GM23338 (cell line): ENCODE data around the gene LARP7. TPM values are rescaled to one million over a fixed set of nuclear protein-coding genes. Genes with fewer than 3 reads are reported as not detected.

Source experiments
- ATAC-seq: fragments of 200-7000 bp; cut with Tn5 transposase; 3 replicates; pipeline ENCODE4 v1.9.1; 2020
- DNase-seq: peaks from one replicate; pipeline ENCODE4 v3.0.0-alpha.2; 2015; ENCODE audit warnings: low spot score
- H2AFZ ChIP-seq: fragments of 200-600 bp; sonication (generic); 2 replicates; pipeline ENCODE4 v1.8.0; 2016; ENCODE audit warnings: antibody characterized with exemption, mild to moderate bottlenecking, moderate library complexity
- H3F3A ChIP-seq: fragments of 200-600 bp; sonication (generic); replicated peaks from 2 replicates; pipeline ENCODE4 v1.8.0; 2017; ENCODE audit warnings: antibody characterized with exemption, mixed run types, low read depth
- H3K27ac ChIP-seq: fragments of 200-600 bp; sonication (generic); 2 replicates; pipeline ENCODE4 v1.6.1; 2016; ENCODE audit warnings: low read depth
- H3K27me3 ChIP-seq: fragments of 200-600 bp; sonication (generic); 2 replicates; pipeline ENCODE4 v1.8.0; 2016; ENCODE audit warnings: mild to moderate bottlenecking, mixed run types, moderate library complexity; ENCODE audit not compliant: insufficient read depth
- H3K36me3 ChIP-seq: fragments of 200-600 bp; sonication (generic); 2 replicates; pipeline ENCODE4 v1.8.0; 2016; ENCODE audit warnings: mild to moderate bottlenecking; ENCODE audit not compliant: insufficient read depth
- H3K4me1 ChIP-seq: fragments of 200-600 bp; sonication (generic); 2 replicates; pipeline ENCODE4 v1.8.0; 2016; ENCODE audit warnings: mild to moderate bottlenecking, moderate library complexity; ENCODE audit not compliant: insufficient read depth
- H3K4me2 ChIP-seq: fragments of 200-600 bp; sonication (generic); 2 replicates; pipeline ENCODE4 v1.7.1; 2017; ENCODE audit warnings: mixed run types
- H3K4me3 ChIP-seq: fragments of 200-600 bp; sonication (generic); 2 replicates; pipeline ENCODE4 v1.6.1; 2016; ENCODE audit warnings: mixed run types
- H3K79me2 ChIP-seq: fragments of 200-600 bp; sonication (generic); replicated peaks from 2 replicates; pipeline ENCODE4 v1.8.0; 2017; ENCODE audit warnings: mild to moderate bottlenecking; ENCODE audit not compliant: insufficient read depth
- H3K9me2 ChIP-seq: fragments of 200-600 bp; sonication (generic); 2 replicates; pipeline ENCODE4 v1.8.0; 2017; ENCODE audit not compliant: insufficient read depth
- H4K20me1 ChIP-seq: fragments of 200-600 bp; sonication (generic); replicated peaks from 2 replicates; pipeline ENCODE4 v1.8.0; 2017; ENCODE audit warnings: mild to moderate bottlenecking; ENCODE audit not compliant: insufficient read depth
- H3K27ac Mint-ChIP-seq: 2 replicates; pipeline ENCODE4 v1.8.0; 2020; ENCODE audit warnings: inconsistent platforms, mild to moderate bottlenecking, moderate library complexity, mixed read lengths
- H3K27me3 Mint-ChIP-seq: 3 replicates; pipeline ENCODE4 v1.8.0; 2022; ENCODE audit warnings: low read depth, mild to moderate bottlenecking, moderate library complexity, mixed read lengths, inconsistent platforms; ENCODE audit not compliant: insufficient read depth, poor library complexity
- H3K36me3 Mint-ChIP-seq: 3 replicates; pipeline ENCODE4 v1.8.0; 2021; ENCODE audit warnings: low read depth, mild to moderate bottlenecking, inconsistent platforms, moderate library complexity, mixed read lengths
- H3K4me1 Mint-ChIP-seq: 3 replicates; pipeline ENCODE4 v1.8.0; 2020; ENCODE audit warnings: mild to moderate bottlenecking, inconsistent platforms, mixed read lengths
- H3K4me3 Mint-ChIP-seq: 3 replicates; pipeline ENCODE4 v1.8.0; 2021; ENCODE audit warnings: moderate library complexity, mild to moderate bottlenecking, inconsistent platforms, mixed read lengths
- H3K9me3 Mint-ChIP-seq: 3 replicates; pipeline ENCODE4 v1.8.0; 2020; ENCODE audit warnings: moderate library complexity, mild to moderate bottlenecking, inconsistent platforms, mixed read lengths
- CREB1 ChIP-seq: fragments of 250-450 bp; sonication (Bioruptor Pico); IDR thresholded peaks from 2 replicates; pipeline ENCODE4 v1.5.0; 2020; ENCODE audit warnings: low read depth, mild to moderate bottlenecking, moderate library complexity
- CTCF ChIP-seq, 2 experiments: fragments of 200-600 bp in 1 of 2; sonication (generic) in 1 of 2; conservative IDR thresholded peaks; 2 replicates each; pipeline versions ENCODE4 v1.5.1 to v1.6.1; 2016 to 2017; ENCODE audit warnings: antibody characterized with exemption in 2 of 2, low read depth in 2 of 2, mild to moderate bottlenecking in 2 of 2, moderate library complexity in 1 of 2
- ETS1 ChIP-seq: IDR thresholded peaks from 2 replicates; pipeline ENCODE4 v1.6.1; 2016; ENCODE audit warnings: antibody characterized with exemption
- EZH2phosphoT487 ChIP-seq: fragments of 200-600 bp; sonication (generic); IDR thresholded peaks from one replicate; pipeline ENCODE4 v1.8.1; 2018; ENCODE audit warnings: antibody characterized with exemption; ENCODE audit not compliant: unreplicated experiment
- JUNB ChIP-seq: IDR thresholded peaks from one replicate; pipeline ENCODE4 v1.6.1; 2016; ENCODE audit warnings: antibody characterized with exemption; ENCODE audit not compliant: unreplicated experiment
- NANOG ChIP-seq: IDR thresholded peaks from 2 replicates; pipeline ENCODE4 v1.6.1; 2016; ENCODE audit warnings: antibody characterized with exemption, borderline replicate concordance
- POLR2AphosphoS5 ChIP-seq: IDR thresholded peaks from 2 replicates; pipeline ENCODE4 v1.6.1; 2016; ENCODE audit warnings: antibody characterized with exemption, low read depth
- STAT1 ChIP-seq: IDR thresholded peaks from one replicate; pipeline ENCODE4 v1.6.1; 2016; ENCODE audit warnings: antibody characterized with exemption; ENCODE audit not compliant: unreplicated experiment
- ZNF114 ChIP-seq: fragments of 250-450 bp; sonication (Bioruptor Pico); IDR thresholded peaks from 2 replicates; pipeline ENCODE4 v1.5.0; 2020; ENCODE audit warnings: mild to moderate bottlenecking, moderate library complexity
- ZNF462 ChIP-seq: fragments of 250-450 bp; sonication (Bioruptor Pico); IDR thresholded peaks from 2 replicates; pipeline ENCODE4 v1.5.0; 2020; ENCODE audit warnings: mild to moderate bottlenecking, moderate library complexity
- polyA plus RNA-seq: library from polyadenylated mRNA; unstranded; fragments of >200 nt; fragmentation: Nextera tagmentation; extraction: Ambion mirVana; gene quantifications from 2 replicates; pipeline ENCODE4 v1.2.1, GENCODE V29; 2016
- total RNA-seq: library from RNA; depleted of rRNA; stranded (reverse); fragments of >200 nt; shearing (Covaris generic); gene quantifications from 2 replicates; pipeline ENCODE4 v1.2.3, GENCODE V29; 2014

The LARP7 gene
- total and polyA plus RNA-seq, 2 experiments from 2014 or later, result 25.8 to 157 TPM

GRCh38 chr4:112650332-112650731 lies 13.4 kb downstream of the LARP7 start:
- peaks cover 40% of the 10 kb centered on the region for H3K4me1 Mint-ChIP-seq
- peak overlapping the region; percentile 95 for H3K27ac Mint-ChIP-seq
- H3K79me2 ChIP-seq, result peaks cover 48% of the 10 kb centered on the region

DNA sequence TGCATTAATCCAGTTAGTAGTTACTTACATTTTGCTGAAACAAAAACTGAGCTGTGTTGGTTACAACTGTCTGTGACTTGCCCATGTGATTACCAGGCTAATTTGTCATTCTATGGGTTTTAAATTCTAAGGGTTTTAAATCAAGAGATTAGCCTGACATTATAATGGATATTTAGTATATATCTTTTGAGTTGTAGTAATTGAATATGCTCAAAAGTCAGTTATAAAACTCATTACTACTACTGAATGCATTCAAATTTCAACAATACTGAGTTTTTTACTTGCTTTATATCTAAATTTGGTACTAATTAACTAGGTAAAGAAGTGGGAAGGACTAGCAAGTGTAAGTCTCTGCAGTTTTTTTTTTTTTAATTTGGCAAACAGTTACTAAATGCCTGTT lies 14.7 kb downstream of the LARP7 start:
- peaks cover 47% of the 10 kb centered on the region for H3K4me1 Mint-ChIP-seq
- peak; percentile 33 for DNase-seq
- H3K27me3 ChIP-seq, result no peaks in the 10 kb centered on the region
- peaks cover 21% of the 10 kb centered on the region for H3K27me3 Mint-ChIP-seq
- H3K36me3 Mint-ChIP-seq, result peaks cover 52% of the 10 kb centered on the region
- peak overlapping the region; percentile 25 for H3K4me3 ChIP-seq
- peaks cover 11% of the 10 kb centered on the region for H3K9me3 Mint-ChIP-seq
- peaks cover 6% of the 10 kb centered on the region for H3F3A ChIP-seq
- peak overlapping the region; percentile 61 for H3K4me2 ChIP-seq
- peaks cover 15% of the 10 kb centered on the region for H3K36me3 ChIP-seq
- ATAC-seq, result no peak
- H2AFZ ChIP-seq, result no peak overlapping the region
- peak overlapping the region; percentile 66 for H3K4me3 Mint-ChIP-seq
- peak overlapping the region; percentile 95 for H3K27ac Mint-ChIP-seq
- H3K27ac ChIP-seq, result peak overlapping the region; percentile 94
- peaks cover 46% of the 10 kb centered on the region for H3K79me2 ChIP-seq
- no peaks in the 10 kb centered on the region for H4K20me1 ChIP-seq
- peaks cover 27% of the 10 kb centered on the region for H3K4me1 ChIP-seq
- H3K9me2 ChIP-seq, result no peaks in the 10 kb centered on the region
- no peak for TF ChIP-seq CREB1 (CRISPR knock-in tag)
- no peak for TF ChIP-seq POLR2AphosphoS5
- TF ChIP-seq JUNB, result no peak
- no peak for TF ChIP-seq NANOG
- no peak for TF ChIP-seq EZH2phosphoT487
- TF ChIP-seq CTCF (conservative IDR thresholded peaks at IDR 0.05; ENCODE audit: low read depth in 2 of 2), result no peak
- no peak for TF ChIP-seq ZNF462 (CRISPR knock-in tag)
- no peak for TF ChIP-seq STAT1
- TF ChIP-seq ZNF114 (CRISPR knock-in tag), result no peak
- TF ChIP-seq ETS1, result no peak

More at GRCh38 chr4:112650332-112650731, 13.4 kb downstream of the LARP7 start:
- Histone ChIP-seq H3K4me3 (peak overlapping the region; percentile 25), H3K4me1 (peaks cover 20% of the 10 kb centered on the region; the same call in 1 of the 2 replicates), H3K9me2 (no peaks in the 10 kb centered on the region), H3K4me2 (peak overlapping the region; percentile 61), H3K27ac (peak overlapping the region; percentile 94), H2AFZ (no peak overlapping the region), H4K20me1 (no peaks in the 10 kb centered on the region), H3K27me3 (no peaks in the 10 kb centered on the region), H3F3A (peaks cover 7% of the 10 kb centered on the region), H3K36me3 (peaks cover 18% of the 10 kb centered on the region)
- H3K9me3 Mint-ChIP-seq, result peaks cover 20% of the 10 kb centered on the region
- TF ChIP-seq ETS1 (no peak), POLR2AphosphoS5 (peak; percentile 49; the same call in 1 of the 2 replicates)
- no peak for ATAC-seq
- peaks cover 30% of the 10 kb centered on the region for H3K27me3 Mint-ChIP-seq
- peaks cover 52% of the 10 kb centered on the region for H3K36me3 Mint-ChIP-seq
- DNase-seq, result peak; percentile 27
- peak overlapping the region; percentile 73 for H3K4me3 Mint-ChIP-seq
